Calu3 (cell line): ENCODE measurements around the gene SUFU. TPM values are rescaled to one million over a fixed set of nuclear protein-coding genes. Genes with fewer than 3 reads are reported as not detected.
A peak's percentile ranks its signal among the peaks of the same experiment; 100 is the strongest.

Experiments used
- BruUV-seq: library from RNA; stranded (reverse); fragments of 400-500 nt; replicated peaks from 2 replicates; lab custom pipeline; 2021; lab: Mats Ljungman, UMichigan
- CTCF ChIA-PET: fragments of 300-600 bp; sonication (Branson Sonifier 250); formaldehyde crosslinking; loops from one replicate; lab custom pipeline; 2022; ENCODE audit warnings: antibody characterized with exemption; lab: Charles Lee
- DNase-seq: peaks from one replicate; pipeline ENCODE4 v3.0.0; 2022
- H3K27ac Mint-ChIP-seq: one replicate; pipeline ENCODE4 v1.8.0; 2022; ENCODE audit warnings: mixed read lengths; ENCODE audit not compliant: unreplicated experiment
- H3K27me3 Mint-ChIP-seq: one replicate; pipeline ENCODE4 v1.8.0; 2022; ENCODE audit warnings: mixed read lengths; ENCODE audit not compliant: unreplicated experiment
- H3K36me3 Mint-ChIP-seq: one replicate; pipeline ENCODE4 v1.8.0; 2022; ENCODE audit warnings: mild to moderate bottlenecking, moderate library complexity, mixed read lengths; ENCODE audit not compliant: insufficient read depth, unreplicated experiment
- H3K4me1 Mint-ChIP-seq: one replicate; pipeline ENCODE4 v1.8.0; 2022; ENCODE audit warnings: mild to moderate bottlenecking, low read depth, mixed read lengths; ENCODE audit not compliant: unreplicated experiment
- H3K4me3 Mint-ChIP-seq: one replicate; pipeline ENCODE4 v1.8.0; 2022; ENCODE audit warnings: mild to moderate bottlenecking, low read depth, moderate library complexity, mixed read lengths; ENCODE audit not compliant: unreplicated experiment
- H3K9me3 Mint-ChIP-seq: one replicate; pipeline ENCODE4 v1.8.0; 2022; ENCODE audit warnings: low read depth, mixed read lengths; ENCODE audit not compliant: unreplicated experiment
- CTCF ChIP-seq: fragments of 200-600 bp; IDR thresholded peaks from one replicate; pipeline ENCODE4 v1.8.0; 2022; ENCODE audit warnings: antibody characterized with exemption; ENCODE audit not compliant: unreplicated experiment
- intact Hi-C: fragments of 100-400 bp; cut with micrococcal nuclease; formaldehyde crosslinking; loops from one replicate; pipeline ENCODE4 v1.10.0; 2022; ENCODE audit not compliant: unreplicated experiment
- total RNA-seq: library from RNA; stranded (reverse); gene quantifications from 2 replicates; pipeline ENCODE4 v1.2.3, GENCODE V29; 2022

Gene SUFU
- total RNA-seq, 1 experiment from 2014 or later: 7.0 TPM

- peaks cover 71% of the 10 kb centered on the region for H3K4me1 Mint-ChIP-seq
- CTCF ChIA-PET: interaction anchor here (2.3 kb wide), 1 partner anchor 18 kb away, joined by 7 read pairs; no protein-coding TSS in a partner anchor
- H3K9me3 Mint-ChIP-seq: no peaks in the 10 kb centered on the region
- intact Hi-C loops: no loop called here
- peak; percentile 26 for DNase-seq
- no peaks in the 10 kb centered on the region for H3K27me3 Mint-ChIP-seq
- H3K36me3 Mint-ChIP-seq: peaks cover 13% of the 10 kb centered on the region
- no TSS peak for BruUV-seq
- H3K27ac Mint-ChIP-seq: no peak overlapping the region
- no peak overlapping the region for H3K4me3 Mint-ChIP-seq
- no peak for TF ChIP-seq CTCF
Measured at GRCh38 chr10:102628451-102628911, 124.7 kb downstream of the SUFU start.

- DNase-seq: peak; percentile 76
- no peaks in the 10 kb centered on the region for H3K9me3 Mint-ChIP-seq
- no peaks in the 10 kb centered on the region for H3K27me3 Mint-ChIP-seq
- CTCF ChIA-PET: interaction anchor here (0.7 to 2.3 kb wide), 4 partner anchors 10 to 128 kb away, joined by 3 to 7 read pairs (median 4); partner anchors contain the start of gene ACTR1A
- peaks cover 13% of the 10 kb centered on the region for H3K36me3 Mint-ChIP-seq
- H3K4me3 Mint-ChIP-seq: no peak overlapping the region
- no peak for TF ChIP-seq CTCF
- no TSS peak for BruUV-seq
- peaks cover 75% of the 10 kb centered on the region for H3K4me1 Mint-ChIP-seq
- H3K27ac Mint-ChIP-seq: peak overlapping the region; percentile 58
- intact Hi-C loops: no loop called here
Measured at GRCh38 chr10:102629661-102630614, 126.2 kb downstream of the SUFU start.

- CTCF ChIA-PET: no interaction called here
- BruUV-seq: no TSS peak
- no peak overlapping the region for H3K4me3 Mint-ChIP-seq
Measured at GRCh38 chr10:102630663-102631062, 126.9 kb downstream of the SUFU start.

More at GRCh38 chr10:102630663-102631062, 126.9 kb downstream of the SUFU start:
- TF ChIP-seq CTCF: no peak
- intact Hi-C loops: no loop called here
- Mint-ChIP-seq H3K27me3 (no peaks in the 10 kb centered on the region), H3K9me3 (no peaks in the 10 kb centered on the region), H3K4me1 (peaks cover 78% of the 10 kb centered on the region), H3K36me3 (peaks cover 15% of the 10 kb centered on the region), H3K27ac (no peak overlapping the region)
- no peak for DNase-seq
